Measurements from ENCODE around the gene DCTPP1.

The DCTPP1 gene

DNA sequence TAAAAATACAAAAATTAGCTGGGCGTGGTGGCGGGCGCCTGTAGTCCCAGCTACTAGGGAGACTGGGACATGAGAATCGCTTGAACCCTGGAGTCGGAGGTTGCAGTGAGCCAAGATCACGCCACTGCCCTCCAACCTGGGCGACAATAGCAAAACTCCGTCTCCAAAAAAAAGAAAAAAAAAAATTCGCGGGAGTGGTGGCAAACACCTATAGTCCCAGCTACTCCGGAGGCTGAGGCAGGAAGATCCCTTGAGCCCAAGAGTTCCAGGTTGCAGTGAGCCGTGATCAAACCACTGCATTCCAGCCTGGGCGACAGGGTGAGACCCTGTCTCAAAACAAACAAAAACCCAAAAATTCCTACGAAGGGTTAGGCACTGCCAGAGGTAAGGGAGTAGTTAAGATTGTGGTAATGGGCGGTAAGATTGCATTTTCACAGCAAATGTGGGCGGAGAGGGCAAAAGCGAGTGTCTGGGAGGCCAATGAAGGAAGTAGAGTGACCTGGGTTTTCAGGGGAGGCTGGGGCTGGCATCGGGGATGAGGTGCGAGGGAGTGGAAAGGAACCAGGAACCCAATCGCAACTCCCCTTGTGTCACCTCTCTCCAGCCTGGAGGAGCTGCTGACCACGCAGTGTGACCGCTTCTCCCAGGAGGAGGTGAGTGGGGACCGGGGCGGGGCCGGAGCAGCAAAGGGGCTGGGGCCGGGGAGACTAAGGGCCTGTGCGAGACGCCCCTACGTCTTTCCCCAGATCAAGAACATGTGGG lies 52.6 kb downstream of the DCTPP1 start:
- CTCF ChIA-PET = interaction anchor here (0.6 to 1.5 kb wide), 7 partner anchors 8 to 265 kb away, joined by 3 to 5 read pairs (median 3); partner anchors contain the start of gene ZNF48
- H3K36me3 ChIP-seq (ENCODE audit: control insufficient read depth in 2 of 2, insufficient read depth in 1 of 2, low read length in 2 of 2) = peaks cover 0 to 8% of the 10 kb centered on the region in 2 experiments; a peak in 1 of 3 replicates
- POLR2A ChIA-PET = interaction anchor here (0.6 to 3.2 kb wide), 9 partner anchors 8 to 404 kb away, joined by 3 to 19 read pairs (median 3); partner anchors contain the start of genes DCTPP1, TAOK2, ZNF48 and ZNF689
- no peaks in the 10 kb centered on the region for H3K9me3 ChIP-seq (ENCODE audit: control insufficient read depth, insufficient read depth, low read depth, low read length)
- H3K4me3 ChIP-seq (ENCODE audit: low read depth, low read length) = peak overlapping the region; percentile 68
- H3K4me1 ChIP-seq (ENCODE audit: control insufficient read depth, insufficient read depth, low read length) = no peaks in the 10 kb centered on the region
- H3K27ac ChIP-seq (ENCODE audit: extremely low read depth, low read depth, low read length) = peak overlapping the region; percentile 97
- TF ChIP-seq OVOL3 (tag by site-specific recombination; IDR thresholded peaks at IDR 0.05) (no peak), ZNF221 (tag by site-specific recombination; IDR thresholded peaks at IDR 0.05; ENCODE audit: borderline replicate concordance) (no peak), GLI4 (tag by site-specific recombination; IDR thresholded peaks at IDR 0.05) (0 out of 2 replicates have a peak, but pooled peaks have one; percentile 59), ZBTB49 (tag by site-specific recombination; IDR thresholded peaks at IDR 0.05; ENCODE audit: low read depth) (no peak), ZNF404 (tag by site-specific recombination; IDR thresholded peaks at IDR 0.05) (no peak), ZNF626 (tag by site-specific recombination; IDR thresholded peaks at IDR 0.05) (no peak), ZNF169 (tag by site-specific recombination; IDR thresholded peaks at IDR 0.05) (no peak), ZNF302 (tag by site-specific recombination; IDR thresholded peaks at IDR 0.05; ENCODE audit: low read depth) (no peak), ZNF391 (tag by site-specific recombination; IDR thresholded peaks at IDR 0.05; ENCODE audit: borderline replicate concordance, low read depth) (no peak), REPIN1 (tag by site-specific recombination; IDR thresholded peaks at IDR 0.05; ENCODE audit: low read depth) (no peak; the same call in 1 of the 2 replicates), ZNF701 (tag by site-specific recombination; IDR thresholded peaks at IDR 0.05) (no peak), ZNF394 (tag by site-specific recombination; IDR thresholded peaks at IDR 0.05; ENCODE audit: borderline replicate concordance) (peak; percentile 58; the same call in 1 of the 2 replicates), ZBTB48 (tag by site-specific recombination; IDR thresholded peaks at IDR 0.05) (peak; percentile 81), SP7 (tag by site-specific recombination; IDR thresholded peaks at IDR 0.05) (0 out of 2 replicates have a peak, but pooled peaks have one; percentile 44), ZNF16 (tag by site-specific recombination; IDR thresholded peaks at IDR 0.05; ENCODE audit: low read depth) (no peak), ZBTB20 (tag by site-specific recombination; IDR thresholded peaks at IDR 0.05) (peak; percentile 41; the same call in 1 of the 2 replicates), ZNF629 (tag by site-specific recombination; IDR thresholded peaks at IDR 0.05) (no peak), MYNN (tag by site-specific recombination; IDR thresholded peaks at IDR 0.05; ENCODE audit: borderline replicate concordance) (no peak), ZNF362 (tag by site-specific recombination; IDR thresholded peaks at IDR 0.05) (no peak), ZNF544 (tag by site-specific recombination; IDR thresholded peaks at IDR 0.05) (no peak), RBAK (tag by site-specific recombination; IDR thresholded peaks at IDR 0.05) (no peak)
- TF ChIP-seq, protein P1, sequence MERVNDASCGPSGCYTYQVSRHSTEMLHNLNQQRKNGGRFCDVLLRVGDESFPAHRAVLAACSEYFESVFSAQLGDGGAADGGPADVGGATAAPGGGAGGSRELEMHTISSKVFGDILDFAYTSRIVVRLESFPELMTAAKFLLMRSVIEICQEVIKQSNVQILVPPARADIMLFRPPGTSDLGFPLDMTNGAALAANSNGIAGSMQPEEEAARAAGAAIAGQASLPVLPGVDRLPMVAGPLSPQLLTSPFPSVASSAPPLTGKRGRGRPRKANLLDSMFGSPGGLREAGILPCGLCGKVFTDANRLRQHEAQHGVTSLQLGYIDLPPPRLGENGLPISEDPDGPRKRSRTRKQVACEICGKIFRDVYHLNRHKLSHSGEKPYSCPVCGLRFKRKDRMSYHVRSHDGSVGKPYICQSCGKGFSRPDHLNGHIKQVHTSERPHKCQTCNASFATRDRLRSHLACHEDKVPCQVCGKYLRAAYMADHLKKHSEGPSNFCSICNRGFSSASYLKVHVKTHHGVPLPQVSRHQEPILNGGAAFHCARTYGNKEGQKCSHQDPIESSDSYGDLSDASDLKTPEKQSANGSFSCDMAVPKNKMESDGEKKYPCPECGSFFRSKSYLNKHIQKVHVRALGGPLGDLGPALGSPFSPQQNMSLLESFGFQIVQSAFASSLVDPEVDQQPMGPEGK (tag by site-specific recombination; IDR thresholded peaks at IDR 0.05) = peak; percentile 85; the same call in 1 of the 2 replicates
- TF ChIP-seq, protein P2, sequence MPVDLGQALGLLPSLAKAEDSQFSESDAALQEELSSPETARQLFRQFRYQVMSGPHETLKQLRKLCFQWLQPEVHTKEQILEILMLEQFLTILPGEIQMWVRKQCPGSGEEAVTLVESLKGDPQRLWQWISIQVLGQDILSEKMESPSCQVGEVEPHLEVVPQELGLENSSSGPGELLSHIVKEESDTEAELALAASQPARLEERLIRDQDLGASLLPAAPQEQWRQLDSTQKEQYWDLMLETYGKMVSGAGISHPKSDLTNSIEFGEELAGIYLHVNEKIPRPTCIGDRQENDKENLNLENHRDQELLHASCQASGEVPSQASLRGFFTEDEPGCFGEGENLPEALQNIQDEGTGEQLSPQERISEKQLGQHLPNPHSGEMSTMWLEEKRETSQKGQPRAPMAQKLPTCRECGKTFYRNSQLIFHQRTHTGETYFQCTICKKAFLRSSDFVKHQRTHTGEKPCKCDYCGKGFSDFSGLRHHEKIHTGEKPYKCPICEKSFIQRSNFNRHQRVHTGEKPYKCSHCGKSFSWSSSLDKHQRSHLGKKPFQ (tag by site-specific recombination; IDR thresholded peaks at IDR 0.05) = no peak
- TF ChIP-seq, protein P3, sequence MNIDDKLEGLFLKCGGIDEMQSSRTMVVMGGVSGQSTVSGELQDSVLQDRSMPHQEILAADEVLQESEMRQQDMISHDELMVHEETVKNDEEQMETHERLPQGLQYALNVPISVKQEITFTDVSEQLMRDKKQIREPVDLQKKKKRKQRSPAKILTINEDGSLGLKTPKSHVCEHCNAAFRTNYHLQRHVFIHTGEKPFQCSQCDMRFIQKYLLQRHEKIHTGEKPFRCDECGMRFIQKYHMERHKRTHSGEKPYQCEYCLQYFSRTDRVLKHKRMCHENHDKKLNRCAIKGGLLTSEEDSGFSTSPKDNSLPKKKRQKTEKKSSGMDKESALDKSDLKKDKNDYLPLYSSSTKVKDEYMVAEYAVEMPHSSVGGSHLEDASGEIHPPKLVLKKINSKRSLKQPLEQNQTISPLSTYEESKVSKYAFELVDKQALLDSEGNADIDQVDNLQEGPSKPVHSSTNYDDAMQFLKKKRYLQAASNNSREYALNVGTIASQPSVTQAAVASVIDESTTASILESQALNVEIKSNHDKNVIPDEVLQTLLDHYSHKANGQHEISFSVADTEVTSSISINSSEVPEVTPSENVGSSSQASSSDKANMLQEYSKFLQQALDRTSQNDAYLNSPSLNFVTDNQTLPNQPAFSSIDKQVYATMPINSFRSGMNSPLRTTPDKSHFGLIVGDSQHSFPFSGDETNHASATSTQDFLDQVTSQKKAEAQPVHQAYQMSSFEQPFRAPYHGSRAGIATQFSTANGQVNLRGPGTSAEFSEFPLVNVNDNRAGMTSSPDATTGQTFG (tag by site-specific recombination; IDR thresholded peaks at IDR 0.05; ENCODE audit: borderline replicate concordance) = peak; percentile 55; the same call in 1 of the 2 replicates
- TF ChIP-seq, protein P4, sequence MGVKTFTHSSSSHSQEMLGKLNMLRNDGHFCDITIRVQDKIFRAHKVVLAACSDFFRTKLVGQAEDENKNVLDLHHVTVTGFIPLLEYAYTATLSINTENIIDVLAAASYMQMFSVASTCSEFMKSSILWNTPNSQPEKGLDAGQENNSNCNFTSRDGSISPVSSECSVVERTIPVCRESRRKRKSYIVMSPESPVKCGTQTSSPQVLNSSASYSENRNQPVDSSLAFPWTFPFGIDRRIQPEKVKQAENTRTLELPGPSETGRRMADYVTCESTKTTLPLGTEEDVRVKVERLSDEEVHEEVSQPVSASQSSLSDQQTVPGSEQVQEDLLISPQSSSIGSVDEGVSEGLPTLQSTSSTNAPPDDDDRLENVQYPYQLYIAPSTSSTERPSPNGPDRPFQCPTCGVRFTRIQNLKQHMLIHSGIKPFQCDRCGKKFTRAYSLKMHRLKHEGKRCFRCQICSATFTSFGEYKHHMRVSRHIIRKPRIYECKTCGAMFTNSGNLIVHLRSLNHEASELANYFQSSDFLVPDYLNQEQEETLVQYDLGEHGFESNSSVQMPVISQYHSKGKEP (tag by site-specific recombination; IDR thresholded peaks at IDR 0.05) = no peak
